Esophagus mucosa (tissue), 1 donor: ENCODE results near the gene NCOA3. TPM values are rescaled to one million over a fixed set of nuclear protein-coding genes. Genes with fewer than 3 reads are reported as not detected.
A peak's percentile ranks its signal among the peaks of the same experiment; 100 is the strongest.

ENCODE experiments used
- ATAC-seq: fragments of 200-7000 bp; cut with Tn5 transposase; one replicate; pipeline ENCODE4 v1.9.1; 2020
- total RNA-seq: library from RNA; stranded (reverse); gene quantifications from one replicate; pipeline ENCODE4 v1.2.4, GENCODE V29; 2023
- donor health status: DM: yes; HTN: yes; CAD: no.

NCOA3 gene
- total RNA-seq, 1 donor from 2014 or later: 29.1 TPM

DNA sequence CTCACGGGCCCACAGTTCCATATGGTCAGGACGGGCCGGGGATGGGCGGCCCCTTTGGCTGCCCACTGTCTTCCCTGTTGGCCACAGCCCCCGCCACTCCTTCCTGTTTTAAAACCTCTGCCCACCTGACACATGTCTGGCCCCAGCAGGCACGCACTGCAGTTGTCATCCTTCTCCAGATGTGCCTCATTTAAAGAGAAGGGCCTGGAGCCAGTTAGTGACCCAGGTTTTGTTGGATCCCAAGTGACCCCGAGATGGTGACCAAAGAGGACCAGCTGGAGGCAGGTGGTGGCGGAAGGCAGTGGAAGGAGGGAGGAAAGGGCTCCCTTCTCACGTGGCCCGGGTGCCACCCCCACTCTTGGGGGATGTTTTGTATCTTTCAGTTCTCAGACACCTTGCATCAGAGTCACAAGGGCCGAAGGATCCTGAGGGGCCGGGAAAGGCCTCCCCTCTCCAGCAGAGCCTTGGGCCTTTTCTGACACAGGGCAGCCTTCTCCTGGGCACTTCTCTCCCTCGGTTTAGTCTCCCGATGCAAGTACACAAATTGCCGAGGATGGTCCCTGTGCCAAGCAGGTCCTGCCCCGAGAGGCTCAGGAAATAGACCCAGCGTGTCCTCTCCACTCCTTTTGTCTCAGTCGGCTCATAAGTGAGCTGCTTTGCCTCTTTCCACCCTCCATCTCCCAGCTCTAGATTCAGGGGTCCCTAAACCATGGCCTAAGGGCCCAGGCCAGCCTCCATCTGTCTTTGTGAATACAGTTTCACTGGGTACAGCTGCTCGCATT lies 166.0 kb downstream of the NCOA3 start:
- ATAC-seq: no peak

DNA sequence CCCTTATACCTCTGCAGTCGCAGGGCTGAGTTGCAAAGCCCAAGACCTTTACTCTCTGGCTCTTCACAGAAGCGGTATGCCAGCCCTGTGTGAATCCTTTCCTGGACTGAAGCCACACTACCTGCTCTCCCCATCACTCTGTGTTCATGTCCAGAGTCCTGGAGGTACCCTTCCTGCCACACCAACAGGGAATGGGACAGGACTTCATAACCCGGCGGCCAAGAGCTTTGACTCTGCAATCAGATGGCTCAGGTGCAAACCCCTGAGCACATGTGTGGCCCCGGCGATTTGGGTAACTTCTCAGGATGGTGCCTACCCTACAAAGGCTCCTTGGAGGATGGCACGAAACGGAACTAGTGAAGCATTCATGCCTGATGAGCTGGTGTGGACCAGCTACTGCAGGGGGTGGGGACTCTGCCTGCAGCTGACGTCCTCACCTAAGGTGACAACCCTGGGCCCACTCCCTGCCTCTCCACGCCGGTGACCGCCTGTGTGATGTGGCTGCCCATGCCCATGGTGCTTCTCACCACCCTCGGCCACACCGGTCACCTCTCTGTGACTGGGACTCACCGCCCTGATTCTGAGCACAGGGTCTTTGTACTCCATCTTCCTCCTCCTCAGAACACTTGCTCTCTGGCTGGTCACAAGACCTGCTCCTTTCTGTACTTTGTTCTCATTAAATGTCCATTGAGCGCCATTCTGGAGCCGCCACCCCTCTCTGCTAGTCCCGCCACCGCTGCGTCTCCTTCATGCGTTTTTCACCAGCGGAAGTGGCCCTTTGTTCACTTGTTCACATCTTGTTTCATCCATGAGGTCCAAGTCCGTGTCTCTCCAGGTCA lies 166.8 kb downstream of the NCOA3 start:
- ATAC-seq: no peak

DNA sequence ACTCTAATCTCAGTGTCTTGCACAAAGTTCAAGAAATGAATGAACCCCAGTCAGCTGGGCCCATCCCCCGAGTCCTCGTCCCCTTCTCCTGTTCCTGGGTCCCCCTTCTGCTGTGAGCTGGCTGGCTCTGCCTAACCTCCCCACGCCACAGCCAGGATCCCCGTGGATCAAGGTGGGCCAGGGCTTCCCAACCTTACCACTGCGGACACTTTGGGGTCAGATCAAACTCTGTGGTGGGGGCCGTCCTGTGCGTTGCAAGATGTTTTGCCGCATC lies 167.4 kb downstream of the NCOA3 start:
- ATAC-seq: no peak

DNA sequence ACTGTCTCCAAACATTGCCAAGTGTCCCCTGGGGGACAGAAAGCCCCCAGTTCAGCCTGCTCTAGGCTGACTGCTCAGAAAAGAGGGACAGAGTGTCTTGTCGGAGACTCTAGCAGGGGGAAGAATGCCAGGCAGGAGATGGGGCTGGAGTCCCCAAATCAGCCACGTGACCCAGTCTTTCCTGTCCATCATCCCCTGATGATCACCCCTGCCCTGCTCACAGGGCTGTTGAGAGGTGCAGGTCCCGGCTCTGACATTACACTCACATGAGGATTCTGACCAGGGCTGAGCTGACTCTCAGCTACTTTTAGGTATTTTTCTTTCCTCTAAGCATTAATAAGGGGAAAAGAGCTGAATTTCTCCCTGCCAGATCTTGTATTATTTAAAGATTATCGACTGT lies 167.8 kb downstream of the NCOA3 start:
- no peak for ATAC-seq

DNA sequence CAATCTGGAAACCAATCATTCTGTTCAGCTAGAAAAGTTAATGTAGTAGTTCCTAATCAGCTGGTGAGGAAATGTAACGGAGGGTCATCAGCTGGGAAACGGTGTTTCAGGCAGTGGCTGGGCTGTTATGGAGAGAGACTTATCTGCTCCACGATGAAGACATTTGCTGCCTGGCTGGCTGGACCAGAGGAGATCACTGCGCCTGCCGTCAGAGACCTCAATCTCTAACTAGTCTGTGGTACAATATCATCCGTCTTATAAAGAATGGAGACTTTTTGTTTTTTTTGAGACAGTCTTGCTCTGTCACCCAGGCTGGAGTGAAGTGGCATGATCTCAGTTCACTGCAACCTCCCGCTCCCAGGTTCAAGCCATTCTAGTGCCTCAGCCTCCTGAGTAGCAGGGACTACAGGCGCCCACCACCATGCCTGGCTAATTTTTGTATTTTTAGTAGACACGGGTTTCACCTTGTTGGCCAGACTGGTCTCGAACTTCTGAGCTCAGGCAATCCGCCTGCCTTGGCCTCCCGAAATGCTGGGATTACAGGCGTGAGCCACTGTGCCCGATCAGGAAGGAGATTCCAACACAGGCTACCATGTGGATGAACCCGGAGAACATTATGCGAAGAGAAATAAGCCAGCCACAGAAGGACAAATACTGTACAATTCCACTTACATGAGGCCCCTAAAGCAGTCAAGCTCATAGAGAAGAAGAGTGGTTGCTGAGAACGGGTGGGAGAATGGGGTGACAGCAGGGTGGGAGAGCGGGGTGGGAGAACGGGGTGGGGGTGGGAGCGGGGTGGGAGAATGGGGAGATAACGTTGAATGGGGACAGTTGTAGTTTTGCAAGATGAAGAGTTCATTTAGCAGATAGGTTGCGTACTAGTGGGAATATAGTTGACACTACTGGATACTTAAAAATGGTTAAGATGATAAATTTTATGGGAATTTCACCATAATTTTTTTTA lies 168.5 kb downstream of the NCOA3 start:
- ATAC-seq: no peak

DNA sequence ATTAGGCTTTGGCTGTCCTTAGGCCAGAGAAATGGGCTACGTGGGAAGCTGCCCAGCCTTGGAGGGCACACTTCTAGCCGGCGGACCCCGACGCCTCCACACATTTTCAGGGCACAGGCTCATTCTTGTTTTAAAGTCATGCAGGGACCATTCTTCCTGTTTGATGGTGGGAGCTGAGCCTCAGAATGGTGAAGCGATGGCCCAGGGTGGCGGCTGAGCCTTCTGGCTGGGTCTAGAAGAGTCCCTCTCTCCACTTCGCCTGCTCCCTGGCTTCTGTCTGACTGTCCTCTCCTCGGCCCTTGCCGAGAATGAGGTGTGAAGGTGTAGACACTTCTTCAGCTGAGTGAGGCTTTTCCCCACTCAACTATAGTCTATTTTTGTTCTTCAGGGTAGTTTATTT lies 169.2 kb downstream of the NCOA3 start:
- no peak for ATAC-seq

DNA sequence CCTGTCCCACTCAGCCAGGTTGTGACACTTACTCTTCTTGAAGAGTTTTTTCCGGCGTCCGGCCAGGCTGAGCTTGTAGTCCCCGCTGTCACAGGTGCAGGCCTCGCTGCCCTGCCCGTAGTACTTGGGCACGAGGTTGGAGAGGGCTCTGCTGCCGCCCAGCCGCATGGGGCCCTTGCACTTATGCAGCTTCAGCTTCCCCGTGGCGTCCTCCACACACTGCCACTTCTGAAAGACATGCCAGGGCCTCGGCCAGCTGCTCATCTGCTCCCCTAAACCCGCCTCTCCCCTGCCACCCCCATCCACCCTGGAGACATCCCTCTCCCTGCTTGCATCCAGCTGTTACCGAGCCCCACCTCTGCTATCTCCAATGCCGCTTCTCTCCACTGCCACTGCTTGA lies 170.5 kb downstream of the NCOA3 start:
- ATAC-seq: no peak

DNA sequence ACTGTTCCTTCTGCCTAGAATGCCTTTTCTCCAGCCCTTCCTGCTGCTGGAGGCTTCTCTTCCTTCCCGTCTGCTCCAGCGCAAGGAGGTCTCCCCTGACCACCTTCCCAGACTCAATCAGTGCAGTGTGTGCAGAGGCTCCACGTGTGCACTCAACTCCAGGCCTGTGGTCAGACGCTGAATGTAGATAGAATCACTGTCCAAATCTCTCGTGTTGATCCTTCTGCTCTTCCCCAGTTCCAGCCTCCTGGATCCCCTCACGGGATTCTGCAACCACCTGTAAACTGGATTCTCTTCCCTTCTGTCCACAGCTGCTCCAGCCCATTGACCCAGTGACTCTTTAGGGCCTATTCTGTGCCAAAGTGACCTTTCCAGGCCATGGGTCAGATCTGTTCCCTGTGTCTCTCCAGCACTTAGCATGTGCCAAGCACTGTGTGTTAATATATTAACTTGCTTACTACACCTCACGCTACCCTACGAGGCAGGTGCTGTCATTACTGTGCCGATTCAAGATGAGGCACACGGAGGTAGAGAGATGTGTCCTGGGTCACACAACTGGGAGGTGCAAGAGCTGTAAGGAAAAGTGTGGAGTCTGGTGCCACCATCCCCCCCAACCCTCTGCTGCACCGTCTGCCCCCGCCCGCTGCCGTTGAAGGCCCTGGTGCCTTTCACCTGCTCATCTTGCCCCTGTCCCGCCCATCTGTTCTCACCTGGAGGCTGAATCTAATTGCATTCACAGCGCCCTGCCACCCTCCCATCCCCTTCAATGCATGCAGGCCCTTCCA lies 171.4 kb downstream of the NCOA3 start:
- no peak for ATAC-seq

DNA sequence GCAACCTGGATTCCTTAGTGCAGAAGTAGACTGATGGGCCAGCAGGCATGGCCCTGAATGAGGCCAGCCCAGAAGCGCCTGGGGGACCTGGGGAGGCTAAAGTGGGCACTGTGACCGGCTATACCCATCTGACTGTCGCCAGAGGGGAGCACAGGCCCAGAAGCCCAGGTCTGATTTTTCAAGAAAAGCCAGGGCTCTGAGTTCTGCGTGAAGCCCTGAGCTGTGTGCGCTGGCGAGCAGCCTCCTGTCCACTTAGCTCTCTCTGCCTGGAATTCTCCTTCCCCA lies 171.9 kb downstream of the NCOA3 start:
- ATAC-seq: no peak

DNA sequence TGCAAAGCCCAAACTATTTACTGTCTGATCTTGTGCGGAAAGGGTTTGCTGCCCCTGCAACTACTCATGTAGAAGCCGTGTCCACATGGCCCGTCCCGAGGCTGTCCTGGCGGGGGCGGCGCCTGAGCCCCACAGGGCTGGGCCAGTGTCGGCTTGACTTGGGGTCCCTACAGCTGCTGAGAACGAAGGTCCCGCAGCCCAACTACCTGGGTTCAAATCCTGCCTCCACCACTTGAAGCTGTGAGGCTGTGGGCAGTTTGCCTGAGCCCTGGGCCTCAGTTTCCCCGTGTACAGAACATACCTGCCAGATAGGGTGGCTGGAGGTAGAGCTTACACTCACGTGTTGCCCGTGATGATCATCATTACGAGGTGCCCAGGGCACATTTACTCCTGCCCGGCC lies 172.5 kb downstream of the NCOA3 start:
- no peak for ATAC-seq

DNA sequence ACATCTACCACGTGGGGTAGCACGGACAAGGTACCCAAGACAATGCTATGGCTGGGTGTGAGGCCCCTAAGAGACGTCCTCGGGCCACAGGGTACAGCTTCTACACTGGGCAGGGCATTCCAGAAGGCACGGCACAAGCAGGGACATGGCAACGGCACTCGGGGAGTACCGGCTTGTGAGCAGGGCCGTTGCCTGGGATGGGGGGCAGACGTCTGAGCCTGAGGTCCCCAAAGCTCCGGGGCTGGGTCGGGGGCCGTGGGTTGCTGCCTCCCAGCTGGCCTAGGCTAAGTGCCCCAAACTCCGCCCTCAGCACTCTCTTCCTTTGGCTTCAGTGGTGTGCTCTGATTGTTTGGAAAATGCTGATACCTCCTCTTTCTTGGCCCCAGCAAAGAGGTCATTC lies 173.0 kb downstream of the NCOA3 start:
- ATAC-seq: no peak

DNA sequence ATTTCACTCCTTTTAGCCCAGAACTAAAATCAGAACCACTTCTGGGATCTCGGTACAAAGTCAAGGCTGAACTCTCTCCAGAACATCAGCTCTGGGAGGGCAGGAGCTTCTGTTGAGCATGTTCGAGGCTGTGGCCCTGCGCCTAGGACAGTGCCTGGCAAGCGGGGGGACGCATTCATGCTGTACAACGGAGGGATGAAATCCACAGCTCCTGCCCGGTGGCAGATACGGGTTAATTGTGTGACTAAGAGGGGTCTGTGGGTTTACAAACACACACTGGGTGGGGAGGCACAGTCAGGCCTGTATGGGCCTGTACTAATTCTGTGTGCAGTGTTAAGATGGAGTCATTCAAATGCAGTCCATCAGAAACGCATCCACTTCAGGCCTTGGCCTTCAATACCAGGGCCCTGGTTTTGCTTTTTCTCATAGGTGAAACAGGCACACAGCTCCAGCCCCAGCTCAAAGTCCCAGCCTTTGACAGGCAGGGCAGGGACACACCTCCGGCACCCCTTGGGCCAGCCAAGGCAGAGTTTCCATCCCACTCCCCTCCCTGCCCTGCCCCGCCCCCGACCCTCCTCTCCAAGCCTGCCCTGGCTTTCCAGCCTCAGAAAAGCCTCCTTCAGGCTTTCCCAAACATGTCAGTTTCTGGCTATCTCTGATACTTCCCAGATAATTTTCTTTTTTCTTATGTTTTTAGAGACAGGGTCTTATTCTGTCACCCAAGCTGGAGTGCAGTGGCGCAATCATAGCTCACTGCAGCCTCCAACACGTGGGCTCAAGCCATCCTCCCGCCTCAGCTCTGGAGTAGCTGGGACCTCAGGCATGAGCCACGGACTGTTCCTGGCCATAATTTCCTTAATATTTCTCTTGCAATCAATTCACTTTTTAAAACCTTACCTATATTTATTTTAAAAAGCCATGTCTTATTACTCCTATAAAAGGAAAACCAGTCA lies 173.8 kb downstream of the NCOA3 start:
- ATAC-seq: no peak

DNA sequence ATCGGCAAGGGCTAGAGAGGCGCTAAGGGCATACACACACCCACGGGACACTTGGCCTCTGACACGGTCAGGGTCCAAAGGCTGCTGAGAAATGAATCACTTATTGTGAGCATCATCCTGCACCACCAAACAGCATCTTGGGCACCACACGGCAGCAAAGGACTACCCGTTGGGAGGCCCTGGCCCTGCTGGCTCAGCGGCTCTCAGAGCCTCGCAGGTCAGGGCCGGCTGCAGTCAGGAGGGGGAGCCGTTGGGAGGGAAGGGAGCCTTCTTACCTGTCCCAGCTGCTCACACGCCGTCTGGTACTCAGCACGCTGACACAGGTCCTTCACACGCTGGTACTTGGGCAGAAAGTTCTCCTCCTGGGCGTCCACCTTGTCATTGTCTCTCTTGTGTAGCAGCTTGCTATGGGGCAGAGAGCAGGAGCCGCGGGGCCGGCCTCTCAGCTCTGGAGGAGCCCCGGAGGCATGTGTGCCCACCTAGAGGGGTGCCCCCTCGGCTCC lies 174.6 kb downstream of the NCOA3 start:
- ATAC-seq: no peak

DNA sequence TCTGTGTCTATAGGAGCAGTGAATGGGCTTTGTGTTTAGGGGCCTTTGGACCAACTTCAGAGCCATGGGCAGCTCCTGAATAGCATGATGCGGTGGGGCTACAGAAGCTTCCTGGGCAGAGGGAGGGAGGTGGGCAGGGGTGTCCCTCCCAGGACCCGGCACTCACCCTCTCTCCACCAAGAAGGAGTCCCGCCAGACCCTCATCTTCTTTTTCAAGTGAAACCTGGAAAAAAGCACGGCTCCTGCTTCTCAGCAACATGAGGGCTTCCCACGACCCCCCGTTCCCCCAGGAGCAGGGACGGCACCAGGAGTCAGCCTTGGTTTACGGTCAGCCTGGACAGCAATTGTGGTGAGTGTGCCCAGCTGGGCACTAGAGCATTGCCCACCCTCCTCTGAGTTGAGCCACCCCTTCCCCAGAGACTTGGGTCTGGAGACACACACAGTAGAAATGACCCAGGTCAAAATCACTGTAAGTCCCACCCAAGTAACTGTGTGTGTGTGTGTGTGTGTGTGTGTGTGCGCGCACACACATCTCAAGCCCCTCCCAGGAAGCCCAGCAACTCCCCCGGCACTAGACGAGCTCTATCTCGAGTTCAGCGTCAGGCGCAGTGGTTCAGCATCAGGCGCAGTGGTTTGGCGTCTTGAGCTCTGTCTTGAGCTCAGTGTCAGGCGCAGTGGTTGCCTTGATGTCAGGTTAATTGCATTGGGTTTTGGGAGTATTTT lies 175.4 kb downstream of the NCOA3 start:
- ATAC-seq: no peak

DNA sequence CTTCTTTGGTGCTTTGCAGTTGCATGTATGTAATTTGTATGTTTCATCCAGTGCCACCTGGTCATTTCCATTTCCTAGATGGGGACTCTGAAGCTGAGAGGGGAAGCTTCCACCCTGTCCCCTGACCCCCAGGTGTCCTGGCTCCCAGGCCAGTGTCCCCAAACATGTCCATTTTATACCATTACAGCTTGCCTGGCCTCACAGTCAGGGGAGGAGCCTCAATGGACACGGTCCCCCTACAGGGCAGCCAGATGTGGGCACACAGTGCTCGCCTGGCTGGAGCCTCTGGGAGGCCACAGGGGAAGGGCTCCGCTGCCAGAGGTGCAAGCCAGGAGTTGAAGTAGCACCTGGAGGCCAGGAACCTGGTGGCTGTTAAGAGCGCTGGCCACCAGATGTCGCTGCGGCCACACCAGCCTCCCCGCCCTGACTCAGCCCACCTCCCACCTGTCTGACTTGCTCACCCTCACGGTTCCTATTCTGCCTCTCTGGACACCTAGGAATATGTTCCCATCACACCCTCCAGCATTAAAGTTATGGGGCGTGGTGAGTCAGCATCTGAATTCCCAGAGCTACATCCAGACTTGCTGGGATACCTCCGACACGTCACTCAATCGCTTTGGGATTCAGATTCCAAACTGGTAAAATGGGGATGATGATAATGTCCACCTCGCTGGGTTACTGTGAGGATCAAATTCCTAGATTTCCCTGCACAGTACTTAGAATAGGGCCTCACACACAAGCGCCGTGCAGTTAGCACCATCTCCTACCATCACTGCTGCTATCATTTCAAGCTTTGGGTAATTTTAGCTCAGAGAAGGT lies 176.2 kb downstream of the NCOA3 start:
- ATAC-seq: peak; percentile 57

DNA sequence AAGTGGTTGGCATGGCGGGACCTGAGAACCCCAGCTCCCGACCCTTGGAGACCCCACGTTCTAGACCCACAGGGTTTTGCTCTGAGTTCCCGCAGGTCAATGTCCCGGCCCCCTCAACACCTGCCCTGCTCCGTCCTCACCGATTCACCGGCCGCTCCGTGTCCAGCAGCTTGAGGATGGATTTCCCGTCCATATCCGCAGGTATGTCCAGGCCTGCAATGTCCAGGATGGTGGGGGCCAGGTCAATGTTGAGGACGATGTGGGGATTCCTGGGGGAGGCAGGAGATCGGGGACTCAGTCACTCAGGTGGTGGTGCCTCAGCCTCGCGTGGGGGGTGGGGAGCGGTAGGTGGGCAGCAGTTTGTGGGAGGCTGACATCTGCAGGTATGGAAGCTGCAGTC lies 176.8 kb downstream of the NCOA3 start:
- ATAC-seq: no peak

DNA sequence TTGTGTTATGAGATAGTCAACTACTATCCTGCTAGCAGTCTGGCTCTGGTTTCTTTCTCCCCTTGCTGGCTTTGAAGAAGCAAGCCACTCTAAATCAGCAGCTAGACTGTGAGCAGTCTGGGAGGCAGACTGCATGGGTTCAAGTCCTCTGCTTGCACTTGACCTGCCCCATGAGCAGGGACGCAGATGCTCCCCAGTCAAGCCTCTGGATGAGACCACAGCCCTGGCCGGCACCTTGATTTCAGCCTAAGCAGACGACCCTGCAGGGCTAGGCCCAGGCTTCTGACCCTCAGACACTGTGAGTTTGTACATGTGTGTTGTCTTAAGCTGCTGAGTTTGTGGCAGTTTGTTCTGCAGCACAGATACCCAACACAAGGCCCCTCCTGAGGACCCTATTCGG lies 177.8 kb downstream of the NCOA3 start:
- no peak for ATAC-seq

DNA sequence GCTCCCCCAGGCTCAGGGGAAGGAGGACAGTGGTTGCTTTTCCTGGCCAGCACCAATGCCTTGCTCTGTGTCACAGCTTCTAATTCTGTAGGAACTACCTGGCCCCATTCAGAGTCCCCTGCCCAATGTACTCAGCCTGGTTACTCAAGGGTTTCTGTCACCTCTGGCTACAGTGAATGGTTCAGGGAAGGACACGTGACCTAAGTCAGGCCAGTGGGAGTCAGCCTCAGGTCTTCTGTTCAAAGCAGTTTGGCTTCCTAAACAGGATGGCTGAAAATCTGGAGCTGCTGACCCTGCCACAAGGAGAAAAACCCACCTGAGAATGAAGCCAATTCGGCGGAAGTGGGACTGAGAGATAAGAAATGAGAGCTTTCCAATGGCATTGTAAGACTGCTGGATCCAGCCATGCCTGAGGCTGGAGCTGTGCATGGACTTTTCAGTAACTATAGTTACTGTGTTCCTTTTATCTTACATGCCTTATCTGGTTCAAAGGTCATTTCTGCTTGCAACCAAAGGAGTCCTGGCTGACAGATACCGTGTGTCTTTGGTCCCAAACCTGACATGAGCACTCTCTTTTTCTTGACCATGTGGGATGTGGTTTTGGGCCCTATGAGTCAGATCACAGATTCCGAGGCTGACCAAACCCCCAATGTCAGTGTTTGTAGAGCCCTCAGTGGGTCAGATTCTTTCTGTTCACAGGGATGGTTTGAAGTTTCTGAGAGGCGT lies 179.3 kb downstream of the NCOA3 start:
- ATAC-seq: no peak
